ENCODE measurements around the gene MYB. TPM values are rescaled to one million over a fixed set of nuclear protein-coding genes. Genes with fewer than 3 reads are reported as not detected.

Gene MYB
- total and polyA plus RNA-seq, 2 experiments from 2014 or later = 4.2 to 7.9 TPM

DNA sequence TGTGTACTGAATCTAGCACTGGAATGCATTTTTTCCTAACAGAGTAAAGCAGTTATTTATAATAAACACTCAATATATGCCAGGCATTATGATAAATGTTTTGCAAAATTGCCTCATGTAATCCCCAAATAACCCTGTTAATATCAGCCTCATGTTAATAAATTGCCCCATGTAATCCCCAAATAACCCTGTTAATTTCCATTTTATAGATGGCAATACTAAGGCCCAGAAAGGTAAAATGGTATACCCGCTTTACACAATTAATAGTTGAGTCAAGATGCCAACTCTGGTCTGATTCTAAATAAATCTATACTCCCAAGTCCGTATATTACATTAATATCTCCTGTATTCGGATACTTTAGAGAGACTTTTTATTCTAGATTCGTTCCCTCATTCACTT lies 6.3 kb downstream of the MYB start:
- Histone ChIP-seq H3K27me3 (ENCODE audit: insufficient read depth) (peaks cover 18% of the 10 kb centered on the region), H3F3A (replicated peaks; ENCODE audit: low read depth) (peaks cover 6% of the 10 kb centered on the region; the same call in 1 of the 2 replicates), H3K27ac (ENCODE audit: low read depth) (no peak overlapping the region), H2AFZ (no peak overlapping the region), H3K4me2 (no peak overlapping the region), H3K4me1 (ENCODE audit: insufficient read depth) (peaks cover 7% of the 10 kb centered on the region), H3K36me3 (ENCODE audit: insufficient read depth) (peaks cover 1% of the 10 kb centered on the region; the same call in 1 of the 2 replicates), H3K79me2 (replicated peaks; ENCODE audit: insufficient read depth) (peaks cover 3% of the 10 kb centered on the region; the same call in 1 of the 2 replicates), H3K4me3 (no peak overlapping the region), H4K20me1 (replicated peaks; ENCODE audit: insufficient read depth) (no peaks in the 10 kb centered on the region), H3K9me2 (ENCODE audit: insufficient read depth) (no peaks in the 10 kb centered on the region)
- no peak for DNase-seq (ENCODE audit: low spot score)
- Mint-ChIP-seq H3K27ac (no peak overlapping the region), H3K36me3 (ENCODE audit: low read depth) (peaks cover 2% of the 10 kb centered on the region; the same call in 2 of the 3 replicates), H3K4me1 (peaks cover 9% of the 10 kb centered on the region; the same call in 2 of the 3 replicates), H3K9me3 (no peaks in the 10 kb centered on the region), H3K27me3 (ENCODE audit: insufficient read depth, low read depth, poor library complexity) (peaks cover 18% of the 10 kb centered on the region), H3K4me3 (no peak overlapping the region)
- ATAC-seq = no peak
- TF ChIP-seq, protein P1, sequence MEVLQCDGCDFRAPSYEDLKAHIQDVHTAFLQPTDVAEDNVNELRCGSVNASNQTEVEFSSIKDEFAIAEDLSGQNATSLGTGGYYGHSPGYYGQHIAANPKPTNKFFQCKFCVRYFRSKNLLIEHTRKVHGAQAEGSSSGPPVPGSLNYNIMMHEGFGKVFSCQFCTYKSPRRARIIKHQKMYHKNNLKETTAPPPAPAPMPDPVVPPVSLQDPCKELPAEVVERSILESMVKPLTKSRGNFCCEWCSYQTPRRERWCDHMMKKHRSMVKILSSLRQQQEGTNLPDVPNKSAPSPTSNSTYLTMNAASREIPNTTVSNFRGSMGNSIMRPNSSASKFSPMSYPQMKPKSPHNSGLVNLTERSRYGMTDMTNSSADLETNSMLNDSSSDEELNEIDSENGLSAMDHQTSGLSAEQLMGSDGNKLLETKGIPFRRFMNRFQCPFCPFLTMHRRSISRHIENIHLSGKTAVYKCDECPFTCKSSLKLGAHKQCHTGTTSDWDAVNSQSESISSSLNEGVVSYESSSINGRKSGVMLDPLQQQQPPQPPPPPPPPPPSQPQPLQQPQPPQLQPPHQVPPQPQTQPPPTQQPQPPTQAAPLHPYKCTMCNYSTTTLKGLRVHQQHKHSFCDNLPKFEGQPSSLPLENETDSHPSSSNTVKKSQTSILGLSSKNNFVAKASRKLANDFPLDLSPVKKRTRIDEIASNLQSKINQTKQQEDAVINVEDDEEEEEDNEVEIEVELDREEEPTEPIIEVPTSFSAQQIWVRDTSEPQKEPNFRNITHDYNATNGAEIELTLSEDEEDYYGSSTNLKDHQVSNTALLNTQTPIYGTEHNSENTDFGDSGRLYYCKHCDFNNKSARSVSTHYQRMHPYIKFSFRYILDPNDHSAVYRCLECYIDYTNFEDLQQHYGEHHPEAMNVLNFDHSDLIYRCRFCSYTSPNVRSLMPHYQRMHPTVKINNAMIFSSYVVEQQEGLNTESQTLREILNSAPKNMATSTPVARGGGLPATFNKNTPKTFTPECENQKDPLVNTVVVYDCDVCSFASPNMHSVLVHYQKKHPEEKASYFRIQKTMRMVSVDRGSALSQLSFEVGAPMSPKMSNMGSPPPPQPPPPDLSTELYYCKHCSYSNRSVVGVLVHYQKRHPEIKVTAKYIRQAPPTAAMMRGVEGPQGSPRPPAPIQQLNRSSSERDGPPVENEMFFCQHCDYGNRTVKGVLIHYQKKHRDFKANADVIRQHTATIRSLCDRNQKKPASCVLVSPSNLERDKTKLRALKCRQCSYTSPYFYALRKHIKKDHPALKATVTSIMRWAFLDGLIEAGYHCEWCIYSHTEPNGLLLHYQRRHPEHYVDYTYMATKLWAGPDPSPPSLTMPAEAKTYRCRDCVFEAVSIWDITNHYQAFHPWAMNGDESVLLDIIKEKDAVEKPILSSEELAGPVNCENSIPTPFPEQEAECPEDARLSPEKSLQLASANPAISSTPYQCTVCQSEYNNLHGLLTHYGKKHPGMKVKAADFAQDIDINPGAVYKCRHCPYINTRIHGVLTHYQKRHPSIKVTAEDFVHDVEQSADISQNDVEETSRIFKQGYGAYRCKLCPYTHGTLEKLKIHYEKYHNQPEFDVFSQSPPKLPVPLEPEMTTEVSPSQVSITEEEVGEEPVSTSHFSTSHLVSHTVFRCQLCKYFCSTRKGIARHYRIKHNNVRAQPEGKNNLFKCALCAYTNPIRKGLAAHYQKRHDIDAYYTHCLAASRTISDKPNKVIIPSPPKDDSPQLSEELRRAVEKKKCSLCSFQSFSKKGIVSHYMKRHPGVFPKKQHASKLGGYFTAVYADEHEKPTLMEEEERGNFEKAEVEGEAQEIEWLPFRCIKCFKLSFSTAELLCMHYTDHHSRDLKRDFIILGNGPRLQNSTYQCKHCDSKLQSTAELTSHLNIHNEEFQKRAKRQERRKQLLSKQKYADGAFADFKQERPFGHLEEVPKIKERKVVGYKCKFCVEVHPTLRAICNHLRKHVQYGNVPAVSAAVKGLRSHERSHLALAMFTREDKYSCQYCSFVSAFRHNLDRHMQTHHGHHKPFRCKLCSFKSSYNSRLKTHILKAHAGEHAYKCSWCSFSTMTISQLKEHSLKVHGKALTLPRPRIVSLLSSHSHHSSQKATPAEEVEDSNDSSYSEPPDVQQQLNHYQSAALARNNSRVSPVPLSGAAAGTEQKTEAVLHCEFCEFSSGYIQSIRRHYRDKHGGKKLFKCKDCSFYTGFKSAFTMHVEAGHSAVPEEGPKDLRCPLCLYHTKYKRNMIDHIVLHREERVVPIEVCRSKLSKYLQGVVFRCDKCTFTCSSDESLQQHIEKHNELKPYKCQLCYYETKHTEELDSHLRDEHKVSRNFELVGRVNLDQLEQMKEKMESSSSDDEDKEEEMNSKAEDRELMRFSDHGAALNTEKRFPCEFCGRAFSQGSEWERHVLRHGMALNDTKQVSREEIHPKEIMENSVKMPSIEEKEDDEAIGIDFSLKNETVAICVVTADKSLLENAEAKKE (CRISPR knock-in tag; IDR thresholded peaks at IDR 0.05) = no peak
- TF ChIP-seq REST (IDR thresholded peaks at IDR 0.05; ENCODE audit: unreplicated experiment) = no peak
- TF ChIP-seq EZH2phosphoT487 (IDR thresholded peaks at IDR 0.05; ENCODE audit: unreplicated experiment) = no peak
- no peak for TF ChIP-seq ZNF114 (CRISPR knock-in tag; IDR thresholded peaks at IDR 0.05)
- no peak for TF ChIP-seq EZH2 (IDR thresholded peaks at IDR 0.05; ENCODE audit: low read depth, unreplicated experiment)
- no peak for TF ChIP-seq NANOG (IDR thresholded peaks at IDR 0.05; ENCODE audit: borderline replicate concordance)

Measured in GM23338 (cell line).